Activated CD4-positive, CD25-positive, alpha-beta regulatory T cell (primary cell): ENCODE results near the gene CELF6.
"Not testable (repeated sequence)": the region's sequence is repeated elsewhere in the genome, so short reads cannot be mapped to it uniquely, and the experiment has no call there.

Experiments
- DNase-seq, 4 experiments: peaks; one replicate each; lab custom pipeline; 2025; lab: John Stamatoyannopoulos, UW

Gene CELF6

DNA sequence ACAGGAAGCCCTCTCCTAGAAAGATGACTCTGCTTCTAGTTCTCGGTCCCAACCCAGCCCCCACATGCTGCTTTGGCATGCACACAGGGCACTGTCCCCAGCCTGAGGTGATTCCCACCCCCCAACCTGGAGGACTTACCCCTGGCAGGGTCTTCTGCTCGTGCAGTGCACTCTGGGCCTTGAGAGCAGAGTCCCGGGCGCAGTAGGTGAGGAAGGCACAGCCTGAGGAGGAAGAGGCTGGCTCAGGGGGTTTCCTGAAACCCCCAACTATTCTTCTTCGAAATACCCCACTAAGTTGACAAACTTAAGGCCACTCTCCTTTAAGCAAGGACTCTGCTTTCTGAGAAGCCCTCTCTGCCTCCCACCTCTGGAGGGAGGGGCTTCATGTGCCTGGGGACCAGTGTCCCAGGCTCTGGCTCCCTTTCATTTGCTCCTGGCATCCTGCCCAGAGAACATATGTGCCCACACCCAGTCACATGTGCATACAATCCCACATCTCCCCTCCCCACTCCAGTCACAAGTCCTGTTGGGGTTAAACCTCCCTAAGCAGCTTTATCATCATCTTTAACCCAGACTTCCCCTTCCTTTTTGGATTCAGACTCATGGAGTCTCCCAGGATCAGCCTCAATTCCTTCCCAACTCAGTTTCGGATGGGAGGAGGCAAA is 4.1 kb downstream of the CELF6 start:
- no peak for DNase-seq

DNA sequence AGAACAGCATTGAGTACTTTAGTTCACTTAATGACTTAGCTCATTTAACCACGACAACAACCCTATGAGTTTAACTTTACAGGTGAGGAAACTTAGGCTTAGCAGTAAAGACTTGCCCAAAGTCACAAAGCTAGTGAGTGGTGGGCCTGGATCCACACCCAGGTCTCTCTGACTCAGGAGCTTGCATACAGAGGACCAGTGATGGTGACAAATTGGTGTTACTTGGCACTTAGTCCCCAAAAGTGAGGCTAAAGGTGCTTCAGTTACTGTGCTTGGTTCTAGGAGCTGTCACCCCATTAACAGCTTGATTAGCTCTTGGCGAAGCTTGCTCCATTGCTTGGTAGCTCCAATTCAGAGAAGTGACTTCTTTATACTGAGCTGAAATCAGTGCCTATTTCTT is 6.1 kb downstream of the CELF6 start:
- DNase-seq: no peak

DNA sequence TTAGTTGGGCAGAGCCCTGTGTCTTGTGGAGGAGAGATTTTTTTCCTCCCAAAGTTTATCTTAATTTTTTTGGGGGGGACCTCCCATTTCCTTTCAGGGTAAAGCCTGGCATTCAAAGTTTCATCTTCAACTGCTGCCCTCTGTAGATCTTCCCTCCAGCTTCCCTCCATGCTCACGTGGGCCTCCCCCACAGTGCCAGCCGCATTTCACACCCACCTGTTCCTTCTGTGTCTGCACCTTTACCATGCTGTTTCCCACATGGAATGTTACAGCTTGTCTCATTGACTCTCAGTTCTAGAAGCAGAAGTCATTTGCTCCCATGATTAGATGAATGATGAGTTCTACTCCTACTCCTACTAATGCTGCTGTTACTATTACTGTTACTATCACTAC is 6.5 kb downstream of the CELF6 start:
- DNase-seq: no peak

DNA sequence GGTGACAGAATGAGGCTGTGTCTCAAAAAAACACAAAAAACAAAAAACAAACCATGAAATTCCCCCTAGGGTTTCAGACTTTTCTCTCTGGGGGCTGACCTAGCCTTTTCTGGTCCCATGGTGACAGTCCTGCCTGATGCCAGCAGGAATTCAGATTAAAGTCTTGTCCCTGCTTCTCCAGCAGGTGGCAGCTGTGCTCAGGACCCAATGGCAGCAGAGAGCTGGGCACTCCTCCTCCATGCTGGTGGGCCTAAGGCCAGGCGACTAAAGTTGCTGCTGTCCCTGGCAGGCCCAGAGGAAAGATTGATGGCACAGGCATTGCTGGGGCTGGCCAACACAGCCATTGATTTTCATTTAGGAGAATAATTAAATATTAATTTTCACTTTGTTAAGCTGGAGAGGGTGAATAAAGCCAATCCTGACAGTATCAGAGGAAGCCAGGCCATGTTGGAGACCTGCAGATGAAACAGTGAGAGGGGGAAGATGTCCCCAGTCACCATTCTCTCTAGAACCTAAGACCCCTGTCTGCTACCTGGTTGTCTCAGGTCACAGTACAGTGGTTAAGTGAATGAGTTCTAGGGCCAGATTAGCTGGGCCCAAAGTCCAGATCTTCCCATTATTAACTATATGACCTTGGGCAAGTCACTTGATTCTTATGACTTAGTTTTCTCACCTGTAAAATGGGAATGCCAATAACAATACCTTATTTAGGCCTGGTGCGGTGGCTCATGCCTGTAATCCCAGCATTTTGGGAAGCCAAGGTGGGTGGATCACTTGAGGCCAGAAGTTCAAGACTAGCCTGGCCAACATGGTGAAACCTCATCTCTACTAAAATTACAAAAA is 7.1 kb downstream of the CELF6 start:
- peak; percentile 7 to 44 (median 14) for DNase-seq

DNA sequence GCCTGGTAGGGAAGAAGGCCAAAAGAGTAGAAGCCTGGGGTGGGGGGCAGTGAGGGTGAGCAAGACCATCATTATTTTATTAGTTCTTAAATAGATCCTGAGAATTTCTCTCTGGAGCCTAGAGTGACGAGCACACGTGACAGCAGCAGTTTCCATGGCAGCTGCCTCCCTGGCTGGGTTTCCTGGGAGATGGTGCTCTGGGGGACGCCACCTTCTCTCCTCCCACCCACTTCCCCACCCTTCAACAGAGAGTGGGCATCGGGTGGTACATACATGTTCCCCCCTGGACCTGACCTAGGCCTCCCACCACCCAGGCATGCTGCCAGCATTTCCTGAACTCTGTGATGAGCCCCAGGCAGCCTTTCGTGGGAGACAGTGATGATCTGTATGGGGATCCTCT is 12.9 kb downstream of the CELF6 start:
- no peak for DNase-seq

DNA sequence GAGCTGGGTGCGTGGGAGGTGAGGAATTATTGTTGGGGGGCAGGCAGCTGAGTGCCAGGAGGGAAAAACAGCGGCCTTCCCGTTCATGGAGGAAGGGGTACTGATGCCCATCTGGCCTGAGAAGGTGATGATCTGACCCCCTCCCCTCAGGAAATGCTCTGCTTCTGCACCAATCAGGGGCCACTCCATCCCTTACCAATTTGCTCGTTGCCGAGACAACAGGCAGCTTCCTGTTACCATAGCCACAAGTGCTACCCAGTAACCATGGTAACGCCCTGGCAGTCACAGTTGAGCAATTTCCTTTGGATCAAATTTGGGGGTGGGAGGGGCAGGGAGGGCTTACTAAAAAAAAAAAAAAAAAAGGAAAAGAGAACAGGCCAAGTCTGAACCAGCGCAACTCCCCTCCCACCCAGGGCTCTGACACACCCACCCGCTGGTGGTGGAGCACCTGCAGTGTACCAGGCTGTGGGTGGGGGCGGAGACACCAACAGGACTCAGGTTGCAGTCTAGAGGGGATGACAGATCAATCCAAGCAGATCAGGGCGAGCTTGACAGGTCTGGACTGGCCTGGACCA is 13.7 kb downstream of the CELF6 start:
- DNase-seq: peak in 2 of 4 experiments; percentile 9 to 17

DNA sequence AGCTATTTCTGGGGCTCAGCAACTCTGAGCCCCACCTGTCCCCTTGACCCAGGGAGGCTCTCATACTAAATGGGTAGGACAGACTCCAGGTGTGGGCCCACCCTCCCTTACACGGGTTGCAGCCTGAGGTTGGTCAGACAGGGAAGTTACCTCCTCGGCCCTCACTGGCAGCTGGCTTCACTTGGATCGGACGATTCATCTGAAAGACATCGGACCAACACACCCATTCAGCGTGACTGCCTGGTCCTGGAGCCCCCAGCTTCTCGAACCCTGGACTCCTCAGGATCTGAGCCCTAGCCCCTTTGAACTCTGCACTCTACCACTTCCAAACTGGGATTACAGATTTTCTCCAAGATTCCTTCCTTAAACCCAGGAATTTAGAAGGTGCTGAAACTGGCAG is 15.4 kb downstream of the CELF6 start:
- DNase-seq: no peak

DNA sequence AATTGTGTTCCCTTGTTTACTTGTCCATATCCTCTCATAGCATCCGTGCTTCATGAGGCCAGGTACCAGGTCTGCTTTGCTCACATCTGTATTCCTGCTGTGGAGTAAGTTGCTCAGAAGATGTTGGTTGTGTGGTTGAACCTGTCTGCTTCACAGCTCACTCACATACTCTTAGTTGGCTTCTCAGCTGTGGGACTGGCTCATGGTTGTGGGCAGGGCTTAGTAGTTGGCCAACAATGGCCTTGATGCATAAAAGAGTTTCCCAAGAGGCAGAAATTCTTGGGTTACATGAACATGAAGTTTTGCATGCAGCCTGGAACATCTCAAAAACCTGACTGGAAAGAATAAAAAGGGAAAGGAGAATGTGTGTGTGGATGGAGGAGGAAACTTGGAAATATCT is 17.0 kb downstream of the CELF6 start:
- no peak for DNase-seq

DNA sequence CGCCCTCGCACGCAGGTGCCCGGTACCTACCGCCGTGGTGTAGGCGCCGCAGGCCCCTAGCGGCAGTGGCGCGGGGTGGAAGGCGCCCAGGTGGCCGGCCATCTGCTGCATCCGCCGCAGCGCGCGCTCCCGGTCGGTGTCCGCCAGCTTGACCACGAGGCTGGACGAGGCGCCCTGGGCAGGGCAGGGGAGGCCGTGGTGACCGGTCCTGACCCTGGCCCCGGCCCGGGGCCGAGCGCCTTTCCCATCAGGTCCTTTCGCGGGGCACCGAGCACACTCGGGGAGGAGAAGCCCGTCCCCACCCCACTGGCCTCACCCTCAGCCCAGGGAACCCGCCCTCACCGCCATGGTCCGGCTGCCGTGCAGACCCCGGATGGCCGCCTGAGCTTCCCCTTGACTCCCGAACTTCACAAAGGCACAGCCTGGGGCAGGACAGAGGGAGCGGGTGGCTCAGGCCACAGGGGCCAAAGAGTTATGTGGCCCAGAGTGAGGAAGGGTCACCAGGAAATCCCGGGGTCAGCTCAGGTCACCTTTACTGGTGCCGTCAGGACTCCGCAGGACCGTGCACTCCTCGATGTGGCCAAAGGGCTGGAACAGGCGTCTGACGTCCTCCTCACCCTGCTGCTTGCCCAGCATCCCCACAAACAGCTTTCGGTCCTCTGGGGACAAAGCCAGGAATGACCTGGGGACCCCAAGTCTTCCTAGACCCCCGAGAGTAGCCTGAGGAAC is 30.2 kb downstream of the CELF6 start:
- no peak for DNase-seq

DNA sequence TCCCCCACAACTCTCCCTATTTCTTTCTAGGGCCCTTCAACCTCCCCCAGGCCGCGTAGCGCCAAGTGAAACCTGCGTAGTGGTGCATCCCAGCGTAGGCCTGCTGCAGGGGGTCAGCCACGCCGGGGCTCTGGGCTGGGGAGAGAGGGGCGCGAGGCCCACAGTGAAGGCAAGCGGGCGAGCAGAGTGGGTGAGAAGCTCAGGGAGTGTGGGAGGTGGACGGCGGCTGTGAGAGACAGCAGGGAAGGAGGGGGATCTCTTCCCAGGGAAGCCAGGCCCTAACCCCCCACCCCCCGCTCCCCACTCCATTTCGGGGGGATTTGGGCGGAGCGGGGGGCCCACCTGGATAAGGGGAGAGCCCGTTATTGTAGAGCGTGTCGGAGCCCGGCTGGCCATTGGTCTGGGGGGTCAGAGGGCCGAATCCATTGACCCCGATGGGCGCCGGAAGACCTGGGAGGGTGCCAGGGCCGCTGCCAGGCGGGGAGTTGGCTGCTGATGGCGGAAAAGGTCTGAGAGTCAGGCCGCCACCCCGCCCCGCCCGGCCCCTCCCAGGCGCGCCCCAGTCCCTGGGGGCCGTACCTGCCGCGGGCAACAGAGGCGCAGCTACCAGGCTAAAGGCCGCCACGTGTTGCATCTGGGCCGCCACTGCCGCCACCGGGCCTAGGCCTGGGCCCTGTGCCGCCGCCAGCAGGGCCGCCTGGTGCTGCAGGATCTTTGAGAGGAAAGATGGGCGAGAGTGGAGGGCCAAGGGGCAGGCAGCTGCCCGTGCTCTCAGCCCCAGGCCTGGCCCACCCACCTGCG is 31.0 kb downstream of the CELF6 start:
- no peak for DNase-seq

DNA sequence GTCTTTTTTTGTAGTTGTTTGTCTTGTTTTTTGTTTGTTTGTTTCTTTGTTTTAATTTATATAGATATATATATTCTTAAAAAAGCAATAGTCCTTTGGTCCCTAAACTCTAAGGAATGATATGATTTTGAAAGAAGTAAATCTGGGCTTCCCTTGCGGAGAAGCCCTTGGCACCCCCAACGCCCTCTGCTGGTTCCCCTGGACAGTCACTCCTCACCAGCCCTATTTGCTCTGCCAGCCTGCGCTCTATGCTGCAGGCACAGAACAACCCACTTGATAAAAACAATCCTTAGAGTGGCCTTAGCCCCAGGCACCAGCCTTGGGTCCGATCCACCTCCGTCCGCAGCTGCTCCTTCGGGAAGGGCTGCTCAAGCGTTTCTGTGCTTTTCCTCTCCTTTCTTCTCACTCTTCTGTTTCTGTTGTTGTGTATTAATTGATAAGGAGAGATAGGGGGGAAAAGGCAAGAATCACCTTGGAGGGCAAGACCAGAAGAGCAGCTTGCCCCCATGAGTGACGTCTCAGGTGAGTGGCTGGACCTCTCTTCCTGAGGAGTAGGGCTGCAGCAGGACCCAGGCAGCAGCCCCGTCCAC is 33.9 kb downstream of the CELF6 start:
- DNase-seq: peak in 3 of 4 experiments; percentile 6 to 33 (median 7)

DNA sequence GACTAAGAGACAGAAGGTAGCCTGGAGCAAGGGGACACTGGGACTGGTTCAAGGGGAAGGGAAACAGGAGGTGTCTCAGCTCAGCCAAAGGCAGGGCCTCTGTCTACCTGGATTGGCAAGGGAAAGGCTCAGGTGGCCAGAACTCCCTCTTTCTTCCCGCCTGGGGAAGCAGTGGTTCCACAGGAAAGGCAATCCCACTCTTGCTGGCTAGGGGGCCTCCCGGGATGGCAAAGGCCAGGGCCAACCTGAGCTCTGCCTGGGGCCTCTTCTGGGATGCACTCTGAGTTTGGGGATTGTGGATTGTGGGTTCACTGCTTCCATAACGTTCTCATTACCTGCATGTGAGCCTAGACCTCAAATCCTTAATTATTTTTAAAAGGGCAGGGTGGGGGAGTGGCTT is 34.6 kb downstream of the CELF6 start:
- DNase-seq: no peak

DNA sequence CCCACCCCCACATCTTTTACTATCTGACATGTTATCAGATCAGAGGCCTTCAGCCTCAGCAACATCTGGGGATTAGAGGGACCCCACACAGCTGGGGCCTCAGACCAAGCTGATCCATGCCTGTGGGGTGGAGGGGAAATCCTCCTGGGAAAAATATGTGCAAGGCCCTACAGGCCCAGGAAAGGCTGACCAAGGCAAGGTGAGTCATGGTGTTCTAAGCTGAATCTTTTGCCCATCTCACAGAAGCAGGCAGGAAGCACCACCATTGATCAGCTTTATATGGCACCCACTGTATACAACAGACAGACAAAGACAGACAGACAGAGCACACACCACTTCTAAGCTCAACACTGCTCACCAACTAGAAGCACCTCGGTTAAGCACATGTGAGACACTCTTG is 35.2 kb downstream of the CELF6 start:
- no peak for DNase-seq

DNA sequence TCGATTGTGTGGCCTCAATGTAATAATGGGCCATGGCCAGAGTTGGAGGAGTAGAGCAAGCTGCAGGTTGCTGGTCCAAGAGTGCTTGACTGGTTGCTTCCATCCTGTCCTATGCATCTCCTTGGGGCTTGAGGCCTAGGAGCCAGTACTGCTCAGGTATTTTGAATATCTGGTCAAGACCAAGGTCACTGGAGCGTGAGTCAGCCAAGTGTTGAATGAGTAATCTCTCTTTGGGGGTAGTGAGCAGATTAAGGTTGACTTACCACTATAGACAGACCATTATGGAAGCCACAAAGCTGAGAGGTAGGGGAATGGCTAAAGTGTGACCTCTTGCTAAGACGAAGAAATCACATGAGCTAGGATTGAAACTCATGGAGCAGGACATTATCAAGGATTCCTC is 38.2 kb downstream of the CELF6 start:
- no peak for DNase-seq

DNA sequence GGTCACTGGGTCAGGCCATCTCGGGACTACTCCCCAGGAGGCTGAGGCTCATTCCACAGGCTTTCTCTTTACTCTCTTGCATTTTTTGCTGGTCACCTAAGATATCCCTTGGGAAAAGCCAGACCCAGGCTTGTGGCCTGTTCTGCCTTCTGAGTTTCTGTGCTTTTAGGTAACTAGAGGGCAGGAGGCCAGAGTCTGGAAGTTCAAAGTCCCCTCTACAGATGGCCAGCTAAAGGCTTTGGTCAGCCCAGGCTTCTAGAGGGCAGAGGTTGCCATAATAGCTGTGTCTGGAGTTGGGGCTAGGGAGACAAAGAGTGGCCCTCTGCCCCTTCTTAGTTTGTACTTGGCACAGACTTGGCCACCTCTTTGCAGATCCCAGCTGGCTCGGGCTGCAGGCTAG is 39.2 kb downstream of the CELF6 start:
- no peak for DNase-seq

DNA sequence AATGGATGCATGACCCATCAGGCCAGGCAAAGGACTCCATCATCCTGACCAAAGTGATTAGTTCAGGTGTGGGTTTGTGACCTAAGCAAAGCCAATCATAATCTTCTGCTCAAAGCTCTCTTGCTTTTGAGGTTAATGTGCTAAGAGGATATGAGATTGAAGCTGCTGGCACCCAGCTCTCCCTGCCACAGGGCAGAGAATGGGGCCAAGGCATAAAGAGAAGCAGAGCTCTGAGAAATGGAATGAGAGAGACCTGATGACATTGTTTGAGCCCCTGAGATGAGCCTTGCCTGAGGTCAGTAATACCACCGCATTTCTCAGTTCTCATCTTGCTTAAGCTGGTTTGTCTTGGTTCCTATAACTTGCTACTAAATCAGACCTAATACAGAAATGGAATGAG is 41.2 kb downstream of the CELF6 start:
- no peak for DNase-seq

DNA sequence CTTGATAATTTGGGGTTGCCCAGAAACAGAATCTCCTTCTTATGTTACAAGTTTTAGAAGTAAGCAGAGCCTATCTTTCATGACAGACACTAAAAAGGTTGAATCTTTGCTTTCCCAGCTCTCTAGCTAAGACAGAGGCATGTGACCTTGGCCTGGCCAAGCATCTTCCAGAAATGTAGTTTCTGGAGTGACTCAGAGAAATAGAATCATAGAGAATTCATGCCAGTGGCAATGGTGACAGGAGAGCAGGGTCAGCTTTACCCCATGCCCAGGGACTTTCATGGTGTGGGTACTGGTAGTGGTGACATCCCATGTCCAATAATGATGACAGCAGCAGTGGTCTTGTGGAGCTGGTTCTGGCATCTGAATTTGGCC is 43.6 kb downstream of the CELF6 start:
- DNase-seq: no peak

DNA sequence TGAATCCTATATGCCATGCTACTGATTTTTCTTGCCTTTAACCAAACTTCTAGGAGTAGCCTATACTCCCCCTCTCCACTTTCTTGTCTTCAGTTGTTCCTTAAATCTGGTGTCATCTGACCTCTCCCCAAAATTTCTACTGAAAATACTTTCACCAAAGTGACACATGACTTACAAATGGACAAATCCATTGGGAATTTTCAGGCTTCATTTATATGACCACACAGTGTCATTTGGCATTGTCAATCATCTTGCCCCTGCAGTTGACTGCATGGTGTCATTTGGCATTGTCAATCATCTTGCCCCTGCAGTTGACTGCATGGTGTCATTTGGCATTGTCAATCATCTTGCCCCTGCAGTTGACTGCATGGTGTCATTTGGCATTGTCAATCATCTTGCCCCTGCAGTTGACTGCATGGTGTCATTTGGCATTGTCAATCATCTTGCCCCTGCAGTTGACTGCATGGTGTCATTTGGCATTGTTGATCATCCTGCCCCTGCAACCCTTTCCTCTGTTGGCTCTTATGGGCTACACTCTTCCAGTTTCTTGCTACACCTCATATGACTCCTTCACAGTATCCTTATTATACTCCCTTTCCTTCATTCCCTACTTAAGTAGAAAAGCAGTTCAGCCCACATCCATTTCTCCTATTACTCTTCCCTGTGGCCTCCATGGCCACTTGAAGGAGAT is 44.2 kb downstream of the CELF6 start:
- not testable (repeated sequence) for DNase-seq

DNA sequence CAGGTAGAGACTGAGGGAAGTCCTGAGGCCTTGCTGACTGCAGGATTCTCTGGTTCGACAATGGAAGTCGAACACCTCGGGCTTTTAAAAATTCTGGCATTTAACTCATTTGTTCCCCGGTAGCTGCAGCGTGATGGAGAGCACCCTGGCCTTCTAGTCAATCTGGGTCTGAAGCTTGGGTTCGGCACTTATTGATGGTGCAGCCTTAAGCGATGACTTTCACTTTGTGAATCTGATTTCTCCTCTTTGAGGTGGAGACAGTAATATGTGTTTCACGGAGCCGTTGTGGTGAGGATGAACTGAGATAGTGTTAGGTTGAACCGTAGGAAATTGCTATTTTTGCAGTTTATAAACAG is 47.0 kb downstream of the CELF6 start:
- DNase-seq: no peak

DNA sequence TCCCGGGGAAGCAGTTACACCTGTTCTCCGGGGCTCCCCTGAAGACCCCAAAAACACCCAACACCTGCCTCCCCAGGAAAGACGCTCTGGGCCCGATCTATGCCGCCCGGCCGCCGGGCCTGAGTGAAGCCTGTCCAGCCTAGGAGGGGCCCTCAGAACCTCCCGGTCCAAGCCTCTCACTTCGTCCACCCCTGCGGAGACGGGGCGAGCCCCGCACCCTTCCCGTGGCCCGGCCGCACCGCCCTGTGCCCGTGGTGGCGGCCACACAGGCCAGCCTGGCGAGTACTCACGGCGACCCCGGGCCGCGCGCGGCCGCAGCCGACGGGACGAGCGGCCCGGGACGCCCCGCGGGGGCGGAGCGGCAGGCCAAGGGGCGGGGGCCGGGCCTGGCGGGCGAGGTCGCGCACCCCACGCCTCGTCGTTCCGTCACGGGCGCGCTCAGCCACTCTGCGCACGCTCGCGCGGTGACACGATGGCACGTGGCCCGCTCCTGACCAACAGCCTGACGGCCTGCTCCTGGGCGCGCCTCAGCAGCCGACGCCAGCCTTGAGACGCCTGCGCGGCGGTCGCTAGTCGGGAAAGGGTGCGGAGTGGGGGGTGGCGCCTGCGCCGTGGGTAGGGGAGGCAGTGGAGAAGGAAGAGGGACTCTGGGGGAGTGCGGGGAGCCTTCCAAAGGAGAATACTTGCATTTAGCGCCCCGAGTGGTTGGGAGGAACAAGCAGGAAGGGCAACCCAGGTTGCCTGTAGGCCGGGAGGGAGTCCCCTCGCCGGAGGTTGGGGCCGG is 47.6 kb downstream of the CELF6 start, which contains the start of gene PARP6:
Gene PARP6, minus strand, starts transcription at position 342 of the 784 bp plus-strand sequence. CDS start 5,077 bp downstream, outside the sequence.
- peak; percentile 92 to 98 (median 97) for DNase-seq
